IPS DF 6.9 (cell line): ENCODE data around the gene ERMN.
"Not testable (repeated sequence)": the region's sequence is repeated elsewhere in the genome, so short reads cannot be mapped to it uniquely, and the experiment has no call there.

Source experiments
- DNase-seq: peaks from one replicate; pipeline ENCODE4 v3.0.0-alpha.2; 2013; ENCODE audit warnings: low read depth, low spot score
- H3K27ac ChIP-seq: one replicate; pipeline ENCODE4 v1.5.1; 2013; ENCODE audit warnings: low read length, control low read depth
- H3K27me3 ChIP-seq: 2 replicates; pipeline ENCODE4 v1.6.1; 2013; ENCODE audit warnings: mild to moderate bottlenecking, low read length; ENCODE audit not compliant: control insufficient read depth, insufficient read depth
- H3K36me3 ChIP-seq: 2 replicates; pipeline ENCODE4 v1.6.1; 2013; ENCODE audit warnings: low read length; ENCODE audit not compliant: control insufficient read depth, insufficient read depth
- H3K4me1 ChIP-seq: 2 replicates; pipeline ENCODE4 v1.6.1; 2013; ENCODE audit warnings: low read length; ENCODE audit not compliant: control insufficient read depth, insufficient read depth
- H3K4me3 ChIP-seq: 2 replicates; pipeline ENCODE4 v1.5.1; 2013; ENCODE audit warnings: mild to moderate bottlenecking, low read length
- H3K9me3 ChIP-seq: 2 replicates; pipeline ENCODE4 v1.6.1; 2013; ENCODE audit warnings: low read length, inconsistent platforms; ENCODE audit not compliant: control insufficient read depth, insufficient read depth
- WGBS: extraction: QIAGEN DNeasy Blood & Tissue Kit; methylation state at CpG from one replicate; pipeline ENCODE4 v1.1.7; 2013; ENCODE audit warnings: mixed read lengths, missing lambda C conversion rate; ENCODE audit not compliant: insufficient read length, insufficient coverage; 5-methylcytosine and 5-hydroxymethylcytosine counted together

ERMN gene

DNA sequence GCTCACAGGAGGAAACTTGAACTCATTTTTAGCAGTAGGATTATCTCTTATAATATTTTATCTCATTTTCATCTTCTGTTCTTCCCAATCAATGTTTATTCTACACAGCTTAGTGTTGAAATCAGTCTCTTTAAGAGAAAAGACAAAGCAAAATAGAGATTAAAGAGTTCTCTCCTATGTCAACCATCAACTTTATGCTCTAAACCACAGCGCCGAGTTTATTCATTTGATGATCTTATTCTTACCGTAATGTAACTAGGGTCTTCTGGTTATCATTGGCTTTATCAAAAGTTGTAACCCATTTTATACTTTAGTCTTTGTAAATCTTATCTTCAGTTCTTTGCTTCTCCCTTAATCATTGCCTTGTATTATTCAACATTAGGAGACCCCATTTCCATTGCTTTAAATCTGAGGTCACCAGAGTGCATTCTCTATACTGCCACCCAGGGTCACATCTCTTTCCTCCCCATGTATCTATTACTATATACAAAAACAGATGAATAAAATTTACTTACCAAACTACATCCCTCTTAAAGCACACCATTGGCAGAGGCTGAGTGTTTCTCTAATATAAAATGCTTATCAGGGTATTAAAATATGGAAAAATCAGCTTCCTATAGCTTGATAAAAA lies 22.8 kb upstream of the ERMN start:
- H3K9me3 ChIP-seq: peaks cover 3% of the 10 kb centered on the region; the same call in 1 of the 2 replicates
- no CpG with 5 or more reads among the region's 3 CpGs for WGBS
- DNase-seq: no peak
- H3K36me3 ChIP-seq: no peaks in the 10 kb centered on the region
- no peak overlapping the region for H3K27ac ChIP-seq
- H3K27me3 ChIP-seq: no peaks in the 10 kb centered on the region
- H3K4me3 ChIP-seq: no peak overlapping the region
- no peaks in the 10 kb centered on the region; the same call in 1 of the 2 replicates for H3K4me1 ChIP-seq

DNA sequence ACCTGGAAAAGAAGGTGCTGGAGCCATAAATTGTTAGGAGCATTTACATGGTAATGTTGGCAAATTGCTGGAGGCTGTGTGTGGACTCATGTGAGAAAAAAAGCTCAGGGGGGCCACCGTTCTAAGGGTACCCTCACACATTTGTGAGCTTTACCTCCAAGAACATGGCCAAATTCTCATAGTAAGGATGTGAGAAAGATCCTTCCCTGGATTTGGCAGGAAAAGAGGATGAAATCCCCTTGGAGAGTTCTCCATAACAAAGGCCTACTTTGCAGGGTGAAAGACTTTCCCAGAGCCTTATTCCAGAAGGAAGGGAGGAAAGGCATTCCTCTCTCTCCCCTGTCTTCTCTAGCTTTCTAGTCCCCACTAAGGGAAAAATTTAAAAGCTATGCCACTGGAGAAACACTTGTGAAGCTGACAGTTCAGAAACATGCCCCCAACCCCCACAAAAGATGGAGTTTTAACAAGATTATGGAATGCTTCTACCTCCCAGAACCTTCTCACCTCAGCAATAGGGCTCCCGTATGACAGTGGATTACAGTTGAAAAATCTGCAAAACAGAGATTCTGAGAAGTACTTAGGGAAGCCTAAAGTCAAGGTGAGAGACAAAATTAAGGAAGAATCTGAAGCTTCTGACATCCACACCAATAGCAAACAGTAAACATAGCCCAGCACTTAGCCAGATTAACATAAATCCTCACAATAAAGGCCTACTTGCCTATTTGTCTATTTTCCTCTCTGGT lies 20.2 kb upstream of the ERMN start:
- Histone ChIP-seq H3K36me3 (no peaks in the 10 kb centered on the region), H3K27ac (no peak overlapping the region), H3K9me3 (peaks cover 3% of the 10 kb centered on the region; the same call in 1 of the 2 replicates), H3K4me1 (no peaks in the 10 kb centered on the region; the same call in 1 of the 2 replicates), H3K4me3 (no peak overlapping the region), H3K27me3 (no peaks in the 10 kb centered on the region)
- no peak for DNase-seq
- WGBS: no CpG with 5 or more reads among the region's 2 CpGs

DNA sequence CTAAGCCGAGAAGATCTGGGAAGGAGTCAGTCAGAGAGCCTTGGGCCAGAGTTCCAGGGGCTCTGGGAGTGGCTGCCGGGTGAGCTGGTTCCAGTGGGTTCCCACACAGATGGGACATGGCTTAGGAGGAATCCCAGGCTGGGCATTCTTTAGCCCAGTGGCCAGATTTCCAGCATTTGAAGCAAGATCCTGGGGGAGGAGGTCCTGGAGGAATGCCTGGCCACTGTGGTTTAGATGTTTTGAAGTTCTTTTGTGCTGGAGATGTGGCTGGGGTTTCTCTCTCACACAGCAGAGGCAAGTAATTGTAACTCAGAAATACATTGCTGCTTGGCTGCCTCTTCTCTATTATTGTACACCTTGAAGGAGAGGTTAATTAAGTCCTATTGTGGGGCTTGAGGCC lies 15.8 kb upstream of the ERMN start:
- not testable (repeated sequence) for DNase-seq, H3K4me3 ChIP-seq, H3K27ac ChIP-seq, H3K27me3 ChIP-seq, H3K4me1 ChIP-seq, H3K9me3 ChIP-seq, H3K36me3 ChIP-seq
- WGBS: no CpG with 5 or more reads among the region's 2 CpGs

DNA sequence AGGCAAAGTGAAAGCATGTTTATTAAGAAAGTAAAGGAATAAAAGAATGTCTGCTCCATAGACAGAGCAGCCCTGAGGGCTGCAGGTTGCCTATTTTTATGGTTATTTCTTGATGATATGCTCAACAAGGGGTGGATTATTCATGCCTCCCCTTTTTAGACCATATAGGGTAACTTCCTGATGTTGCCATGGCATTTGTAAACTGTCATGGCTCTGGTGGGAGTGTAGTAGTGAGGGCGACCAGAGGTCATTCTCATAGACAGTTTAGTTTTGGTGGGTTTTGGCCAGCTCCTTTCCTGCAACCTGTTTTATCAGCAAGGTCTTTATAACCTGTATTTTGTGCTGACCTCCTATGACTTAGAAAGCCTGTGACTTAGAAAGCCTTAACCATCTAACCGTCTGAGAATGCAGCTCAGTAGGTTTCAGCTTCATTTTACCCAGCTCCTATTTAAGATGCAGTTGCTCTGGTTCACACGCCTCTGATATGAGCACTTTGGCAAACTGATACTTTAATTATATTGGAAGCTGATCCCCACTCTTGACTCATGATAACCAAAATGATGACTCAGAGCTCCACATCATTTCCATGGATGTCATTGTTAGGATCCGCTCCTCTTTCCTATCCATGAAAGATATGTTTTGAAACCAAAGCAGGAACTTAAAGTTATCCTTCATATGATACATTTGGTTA lies 14.5 kb upstream of the ERMN start:
- Histone ChIP-seq H3K27ac (no peak overlapping the region), H3K4me3 (no peak overlapping the region), H3K27me3 (no peaks in the 10 kb centered on the region), H3K36me3 (no peaks in the 10 kb centered on the region), H3K9me3 (peaks cover 3% of the 10 kb centered on the region; the same call in 1 of the 2 replicates), H3K4me1 (no peaks in the 10 kb centered on the region)
- WGBS: no CpG with 5 or more reads among the region's 4 CpGs
- no peak for DNase-seq

DNA sequence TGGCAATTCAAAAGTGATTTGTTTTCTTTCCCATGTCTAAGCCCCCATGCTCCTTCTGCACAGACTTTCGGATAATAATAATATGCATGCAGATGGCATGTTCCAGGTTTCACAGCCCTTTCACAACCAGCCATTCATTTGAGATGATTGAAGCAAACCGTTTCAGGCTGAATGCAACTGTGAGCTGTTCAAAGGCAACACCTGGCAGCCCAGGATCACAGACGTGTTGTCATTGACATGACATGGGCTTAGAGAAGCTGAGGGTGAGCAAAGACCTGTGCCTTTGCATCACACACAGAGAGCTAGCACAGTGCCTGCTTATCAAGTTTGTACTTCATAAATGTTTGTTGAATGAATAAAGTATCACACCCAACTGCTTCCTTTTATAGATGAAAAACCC lies 12.4 kb upstream of the ERMN start:
- H3K4me3 ChIP-seq: no peak overlapping the region
- WGBS: no CpG with 5 or more reads among the region's 3 CpGs
- H3K36me3 ChIP-seq: no peaks in the 10 kb centered on the region
- no peaks in the 10 kb centered on the region for H3K4me1 ChIP-seq
- H3K9me3 ChIP-seq: no peaks in the 10 kb centered on the region; the same call in 1 of the 2 replicates
- H3K27me3 ChIP-seq: no peaks in the 10 kb centered on the region
- no peak overlapping the region for H3K27ac ChIP-seq
- no peak for DNase-seq

DNA sequence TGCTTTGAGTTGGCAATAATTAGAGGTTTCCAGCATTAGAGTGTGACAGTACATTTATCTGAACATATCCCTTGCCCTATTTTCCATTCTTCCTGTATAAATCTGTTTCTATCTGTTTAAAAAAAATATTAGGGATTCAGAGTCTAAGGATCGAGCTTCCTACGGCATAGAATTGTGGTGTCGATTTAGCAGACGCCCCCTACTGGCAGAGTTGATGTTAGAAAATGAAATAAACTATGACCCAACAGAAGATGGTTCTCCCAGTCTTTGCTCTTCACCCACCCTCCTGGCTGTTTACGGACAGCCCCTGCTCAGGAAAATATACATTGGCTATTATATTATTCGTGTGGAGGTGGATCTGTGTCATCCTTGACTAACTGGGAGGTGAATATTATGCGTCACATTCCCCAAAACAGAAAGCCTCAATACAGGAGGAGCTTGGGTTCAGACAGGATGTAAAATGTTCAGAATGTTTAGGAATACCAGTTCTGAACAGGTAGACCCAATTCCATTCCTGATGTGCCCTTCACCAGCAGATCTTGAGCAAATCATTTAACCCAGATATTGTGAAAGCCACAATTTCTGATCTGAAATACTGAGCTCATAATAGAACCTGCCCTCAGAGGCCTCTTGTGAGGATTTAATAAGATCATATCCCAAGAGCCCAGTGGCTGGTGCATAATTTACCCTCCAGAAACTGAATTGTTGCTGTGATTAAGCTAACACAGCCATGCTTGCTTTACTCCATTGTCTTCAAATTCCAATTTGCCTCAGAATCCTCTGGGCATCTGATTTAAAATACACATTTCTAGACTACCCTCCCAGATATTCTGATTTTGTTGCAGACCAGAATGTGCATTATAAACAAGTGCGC lies 10.8 kb upstream of the ERMN start:
- Histone ChIP-seq H3K9me3 (no peaks in the 10 kb centered on the region; the same call in 1 of the 2 replicates), H3K4me3 (no peak overlapping the region)
- no CpG with 5 or more reads among the region's 8 CpGs for WGBS

DNA sequence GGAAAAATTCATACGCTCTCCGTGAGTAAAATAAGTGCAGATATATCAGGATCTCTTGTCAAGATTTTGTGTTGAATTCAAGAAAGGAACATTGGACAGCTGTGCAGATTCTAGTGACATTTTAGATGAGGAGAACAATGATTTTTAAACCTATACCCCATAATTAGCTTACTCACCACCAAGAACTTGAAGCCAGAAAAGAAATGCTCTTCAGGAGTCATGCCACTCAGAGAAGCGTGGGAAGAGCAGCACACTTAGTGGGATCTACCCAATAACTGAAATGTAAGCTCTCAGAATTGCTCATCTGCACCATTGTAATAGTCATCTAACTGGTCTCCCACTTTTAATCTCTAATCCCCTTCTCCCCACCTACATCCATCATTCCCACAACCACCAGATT lies 9.2 kb upstream of the ERMN start:
- no peak for DNase-seq
- Histone ChIP-seq H3K4me3 (no peak overlapping the region), H3K36me3 (no peaks in the 10 kb centered on the region), H3K27ac (no peak overlapping the region), H3K4me1 (no peaks in the 10 kb centered on the region), H3K27me3 (no peaks in the 10 kb centered on the region), H3K9me3 (no peaks in the 10 kb centered on the region; the same call in 1 of the 2 replicates)
- no CpG with 5 or more reads among the region's 3 CpGs for WGBS

More for the DNA sequence above, 10.8 kb upstream of the ERMN start:
- Histone ChIP-seq H3K4me1 (no peaks in the 10 kb centered on the region), H3K36me3 (no peaks in the 10 kb centered on the region), H3K27ac (no peak overlapping the region), H3K27me3 (no peaks in the 10 kb centered on the region)
- no peak for DNase-seq

DNA sequence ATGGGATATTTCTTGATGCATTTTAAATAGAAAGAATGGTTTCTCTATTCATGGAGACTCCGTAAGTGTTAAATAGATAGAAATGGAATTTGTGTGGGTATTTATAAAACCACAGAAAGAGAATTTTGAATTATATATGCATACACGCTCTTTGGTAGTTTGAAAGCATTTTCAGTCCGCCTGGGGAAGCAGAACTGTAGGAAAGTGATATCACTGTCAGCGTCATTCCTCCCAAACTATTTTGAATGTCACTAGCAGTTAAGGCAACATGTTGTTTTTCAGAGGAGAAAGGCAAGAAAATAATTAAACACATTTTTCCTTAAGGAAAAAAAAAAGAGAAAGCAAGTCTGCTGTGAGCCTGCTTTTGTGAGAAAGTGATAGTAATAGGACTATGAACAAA lies 8.7 kb upstream of the ERMN start:
- no peak for DNase-seq
- H3K36me3 ChIP-seq: no peaks in the 10 kb centered on the region
- H3K4me3 ChIP-seq: no peak overlapping the region
- H3K27me3 ChIP-seq: no peaks in the 10 kb centered on the region
- 100% methylated on average over 1 of the region's 4 CpGs for WGBS
- H3K27ac ChIP-seq: no peak overlapping the region
- H3K4me1 ChIP-seq: no peaks in the 10 kb centered on the region
- H3K9me3 ChIP-seq: no peaks in the 10 kb centered on the region; the same call in 1 of the 2 replicates

DNA sequence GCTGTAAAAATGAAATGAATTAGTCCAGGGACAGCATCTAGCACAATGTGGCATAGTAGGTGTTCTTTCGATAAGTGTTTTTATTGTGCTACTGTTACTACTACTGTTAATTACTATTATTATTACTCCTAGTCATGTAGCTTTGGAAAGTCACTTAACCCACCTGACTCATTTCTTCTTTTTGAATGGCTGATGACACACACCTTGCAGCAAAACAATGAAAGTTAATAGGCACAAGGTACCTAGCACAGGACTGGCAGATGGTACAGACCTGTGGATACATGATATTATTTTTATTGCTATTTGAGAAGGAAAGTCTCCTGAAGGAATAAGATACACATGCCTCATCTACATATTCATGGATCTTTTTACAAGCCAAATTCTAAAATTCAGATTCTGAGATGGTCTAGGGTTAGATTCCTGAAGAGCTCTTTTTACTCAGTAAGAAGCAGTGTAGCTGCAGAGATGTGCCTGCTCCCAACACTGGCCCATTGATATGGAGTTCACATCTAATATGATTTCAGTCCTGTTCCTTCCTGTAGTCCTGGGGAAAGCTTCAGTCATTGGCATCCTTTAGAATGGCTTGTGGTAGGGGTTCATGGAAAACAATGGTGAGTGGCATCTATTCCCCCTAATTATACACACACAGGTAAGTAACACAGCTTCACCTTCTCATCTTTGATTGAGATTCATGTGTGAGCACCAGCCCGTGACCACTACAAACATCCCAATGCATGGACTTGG lies 7.9 kb upstream of the ERMN start:
- H3K27me3 ChIP-seq: no peaks in the 10 kb centered on the region
- H3K4me3 ChIP-seq: no peak overlapping the region
- no CpG with 5 or more reads among the region's 2 CpGs for WGBS
- H3K27ac ChIP-seq: no peak overlapping the region
- no peaks in the 10 kb centered on the region for H3K36me3 ChIP-seq
- no peaks in the 10 kb centered on the region for H3K4me1 ChIP-seq
- no peak for DNase-seq
- no peaks in the 10 kb centered on the region; the same call in 1 of the 2 replicates for H3K9me3 ChIP-seq
